HepG2 (cell line): ENCODE results near the gene AGAP1.

ENCODE experiments used
- HMG20A ChIP-seq: IDR thresholded peaks from 2 replicates; pipeline ENCODE4 v1.6.1; 2016; ENCODE audit warnings: borderline replicate concordance
- HMG20B ChIP-seq: conservative IDR thresholded peaks from 2 replicates; pipeline ENCODE4 v1.6.1; 2016; ENCODE audit warnings: missing genetic modification reagents, missing compliant biosample characterization
- HNRNPH1 ChIP-seq: fragments of 200-400 bp; formaldehyde crosslinking; optimal IDR thresholded peaks from 2 replicates; pipeline ENCODE3; 2017; ENCODE audit warnings: mild to moderate bottlenecking, low read depth, low read length
- MAFF ChIP-seq: IDR thresholded peaks from 2 replicates; pipeline ENCODE4 v1.6.1; 2011; ENCODE audit warnings: low read depth, low read length, improper control_type of control experiment
- NFIC ChIP-seq: IDR thresholded peaks from 2 replicates; pipeline ENCODE4 v1.6.1; 2012; ENCODE audit warnings: mild to moderate bottlenecking, low read length, inconsistent platforms
- PCBP1 ChIP-seq: fragments of 200-400 bp; formaldehyde crosslinking; IDR thresholded peaks from 2 replicates; pipeline ENCODE4 v1.6.1; 2017; ENCODE audit warnings: mild to moderate bottlenecking, low read depth, low read length, borderline replicate concordance
- RFX5 ChIP-seq: IDR thresholded peaks from 2 replicates; pipeline ENCODE4 v1.6.1; 2011; ENCODE audit warnings: low read depth, low read length, improper control_type of control experiment
- SMC3 ChIP-seq: IDR thresholded peaks from 2 replicates; pipeline ENCODE4 v1.6.1; 2011; ENCODE audit warnings: low read length, improper control_type of control experiment
- ZC3H13 ChIP-seq: sonication (generic); formaldehyde crosslinking; IDR thresholded peaks from 2 replicates; pipeline ENCODE4 v1.8.1; 2023; ENCODE audit warnings: mild to moderate bottlenecking, missing genetic modification reagents, moderate library complexity
- ZNF12 ChIP-seq: sonication (generic); formaldehyde crosslinking; IDR thresholded peaks from 2 replicates; pipeline ENCODE4 v1.5.0; 2020; ENCODE audit warnings: missing genetic modification reagents
- ZNF121 ChIP-seq: sonication (generic); formaldehyde crosslinking; IDR thresholded peaks from 2 replicates; pipeline ENCODE4 v1.5.0; 2020; ENCODE audit warnings: mild to moderate bottlenecking, missing genetic modification reagents
- ZNF274 ChIP-seq: sonication (generic); formaldehyde crosslinking; IDR thresholded peaks from 2 replicates; pipeline ENCODE4 v1.5.1; 2020; ENCODE audit warnings: mild to moderate bottlenecking, missing genetic modification reagents
- TF ChIP-seq, protein P1 (sequence below): sonication (generic); formaldehyde crosslinking; IDR thresholded peaks from 2 replicates; pipeline ENCODE4 v1.5.0; 2020; ENCODE audit warnings: mild to moderate bottlenecking, missing genetic modification reagents, moderate library complexity

DNA sequence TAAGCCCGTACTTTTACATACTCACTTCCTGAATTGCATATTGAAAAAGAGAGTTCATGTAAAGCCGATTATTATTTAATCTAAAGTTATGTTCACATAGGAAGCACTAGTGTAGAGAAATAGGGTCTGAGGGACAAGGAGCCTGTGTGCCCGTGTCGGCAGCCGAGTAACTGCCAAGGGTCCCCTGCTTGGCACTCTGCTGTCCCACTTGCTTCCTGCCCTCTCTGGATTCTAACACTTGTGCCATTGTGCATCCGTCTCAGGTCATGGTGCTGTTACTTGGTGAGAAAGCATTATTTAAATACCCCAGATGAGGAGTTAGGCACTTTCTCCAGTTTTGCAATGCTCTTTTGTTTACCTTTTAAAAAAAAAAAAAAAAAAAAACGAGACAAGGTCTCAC is 236.3 kb downstream of the AGAP1 start:
- no peak for TF ChIP-seq PCBP1
- TF ChIP-seq SMC3 = no peak
- TF ChIP-seq ZNF12 (CRISPR knock-in tag) = no peak
- TF ChIP-seq NFIC = no peak
- TF ChIP-seq ZC3H13 = no peak
- TF ChIP-seq HNRNPH1 = no peak
- no peak for TF ChIP-seq ZNF274 (CRISPR knock-in tag)
- no peak for TF ChIP-seq HMG20B
- no peak for TF ChIP-seq HMG20A (CRISPR knock-in tag)
- TF ChIP-seq, protein P1, sequence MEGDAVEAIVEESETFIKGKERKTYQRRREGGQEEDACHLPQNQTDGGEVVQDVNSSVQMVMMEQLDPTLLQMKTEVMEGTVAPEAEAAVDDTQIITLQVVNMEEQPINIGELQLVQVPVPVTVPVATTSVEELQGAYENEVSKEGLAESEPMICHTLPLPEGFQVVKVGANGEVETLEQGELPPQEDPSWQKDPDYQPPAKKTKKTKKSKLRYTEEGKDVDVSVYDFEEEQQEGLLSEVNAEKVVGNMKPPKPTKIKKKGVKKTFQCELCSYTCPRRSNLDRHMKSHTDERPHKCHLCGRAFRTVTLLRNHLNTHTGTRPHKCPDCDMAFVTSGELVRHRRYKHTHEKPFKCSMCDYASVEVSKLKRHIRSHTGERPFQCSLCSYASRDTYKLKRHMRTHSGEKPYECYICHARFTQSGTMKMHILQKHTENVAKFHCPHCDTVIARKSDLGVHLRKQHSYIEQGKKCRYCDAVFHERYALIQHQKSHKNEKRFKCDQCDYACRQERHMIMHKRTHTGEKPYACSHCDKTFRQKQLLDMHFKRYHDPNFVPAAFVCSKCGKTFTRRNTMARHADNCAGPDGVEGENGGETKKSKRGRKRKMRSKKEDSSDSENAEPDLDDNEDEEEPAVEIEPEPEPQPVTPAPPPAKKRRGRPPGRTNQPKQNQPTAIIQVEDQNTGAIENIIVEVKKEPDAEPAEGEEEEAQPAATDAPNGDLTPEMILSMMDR (CRISPR knock-in tag) = no peak
- no peak for TF ChIP-seq MAFF
- no peak for TF ChIP-seq ZNF121 (CRISPR knock-in tag)
- no peak for TF ChIP-seq RFX5
